Measurements from ENCODE around the gene C11orf21.

Gene C11orf21

GRCh38 chr11:2320568-2321310, 19.0 kb upstream of the C11orf21 start:
- no peak for DNase-seq (ENCODE audit: low spot score)

- no peak for DNase-seq (ENCODE audit: low spot score)
Observed at GRCh38 chr11:2319791-2320472, 18.2 kb upstream of the C11orf21 start.

GRCh38 chr11:2318707-2319106, 17.0 kb upstream of the C11orf21 start:
- no peak for DNase-seq (ENCODE audit: low spot score)

- no peak for DNase-seq (ENCODE audit: low spot score)
Observed at GRCh38 chr11:2318123-2318522, 16.4 kb upstream of the C11orf21 start.

- no peak for DNase-seq (ENCODE audit: low spot score)
Observed at GRCh38 chr11:2317354-2318050, 15.8 kb upstream of the C11orf21 start.

- DNase-seq (ENCODE audit: low spot score) = no peak
Observed at GRCh38 chr11:2316963-2317244, 15.2 kb upstream of the C11orf21 start.

- DNase-seq (ENCODE audit: low spot score) = no peak
Observed at GRCh38 chr11:2316169-2316962, 14.6 kb upstream of the C11orf21 start.

- DNase-seq (ENCODE audit: low spot score) = no peak
Observed at GRCh38 chr11:2315395-2316168, 13.9 kb upstream of the C11orf21 start.

GRCh38 chr11:2314525-2315394, 13.0 kb upstream of the C11orf21 start:
- no peak for DNase-seq (ENCODE audit: low spot score)

GRCh38 chr11:2314136-2314524, 12.4 kb upstream of the C11orf21 start:
- DNase-seq (ENCODE audit: low spot score) = no peak

GRCh38 chr11:2313051-2313951, 11.6 kb upstream of the C11orf21 start:
- no peak for DNase-seq (ENCODE audit: low spot score)

GRCh38 chr11:2312232-2313042, 10.7 kb upstream of the C11orf21 start:
- DNase-seq (ENCODE audit: low spot score) = no peak

GRCh38 chr11:2311353-2312133, 9.8 kb upstream of the C11orf21 start:
- no peak for DNase-seq (ENCODE audit: low spot score)

- DNase-seq (ENCODE audit: low spot score) = no peak
Observed at GRCh38 chr11:2310786-2311352, 9.2 kb upstream of the C11orf21 start.

GRCh38 chr11:2310073-2310785, 8.5 kb upstream of the C11orf21 start:
- no peak for DNase-seq (ENCODE audit: low spot score)

GRCh38 chr11:2309251-2310072, 7.7 kb upstream of the C11orf21 start:
- DNase-seq (ENCODE audit: low spot score) = no peak

Measured in COLO829 (cell line).